ENCODE data around the gene EPS8L3. TPM values are rescaled to one million over a fixed set of nuclear protein-coding genes. Genes with fewer than 3 reads are reported as not detected.

EPS8L3 gene
- total and polyA plus RNA-seq, 9 of the 15 experiments (the other 6 are each of a cell fraction or from before 2014, with no cell fraction given): 0.09 to 0.42 (median 0.14) TPM; not detected in 5

DNA sequence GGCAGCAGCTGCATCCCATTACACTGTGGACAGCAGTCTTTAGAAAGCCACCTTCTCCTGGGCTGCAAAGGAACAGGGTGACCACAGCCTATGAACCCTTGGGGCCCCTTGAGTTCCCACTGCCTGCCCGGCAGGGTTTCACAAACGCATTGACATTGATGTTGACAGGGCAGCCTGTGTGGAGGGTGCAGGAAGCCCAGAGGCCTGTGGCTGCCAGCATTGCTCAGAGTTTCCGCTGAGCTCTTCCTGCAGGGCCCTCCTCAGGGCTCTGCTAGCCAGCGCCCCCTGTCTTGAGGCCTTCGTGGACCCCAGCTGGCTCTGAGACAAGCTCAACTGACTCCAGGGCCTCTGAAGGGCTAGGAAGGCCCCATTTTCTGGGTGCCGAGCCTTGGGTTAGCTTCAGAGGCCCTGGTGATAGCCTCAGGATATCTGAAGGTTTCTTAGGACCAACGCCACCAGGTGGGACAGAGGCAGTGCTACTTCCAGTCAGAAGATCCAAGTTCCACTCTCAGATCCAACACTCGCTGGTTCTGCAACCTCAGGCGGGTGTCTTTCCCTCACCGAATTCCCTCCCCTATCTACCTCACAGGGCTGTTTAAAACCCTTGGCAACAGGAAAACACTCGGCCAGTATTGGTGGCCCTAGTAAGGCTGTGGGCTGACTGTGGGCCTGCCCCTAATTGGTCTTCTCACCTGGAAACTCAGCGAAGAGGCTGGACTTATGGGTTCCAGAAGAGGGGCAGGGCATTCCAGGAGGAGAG lies 27.2 kb upstream of the EPS8L3 start (continued):
- TF ChIP-seq SMARCE1 (IDR thresholded peaks at IDR 0.05): no peak; the same call in 1 of the 2 replicates
- TF ChIP-seq, protein P1, sequence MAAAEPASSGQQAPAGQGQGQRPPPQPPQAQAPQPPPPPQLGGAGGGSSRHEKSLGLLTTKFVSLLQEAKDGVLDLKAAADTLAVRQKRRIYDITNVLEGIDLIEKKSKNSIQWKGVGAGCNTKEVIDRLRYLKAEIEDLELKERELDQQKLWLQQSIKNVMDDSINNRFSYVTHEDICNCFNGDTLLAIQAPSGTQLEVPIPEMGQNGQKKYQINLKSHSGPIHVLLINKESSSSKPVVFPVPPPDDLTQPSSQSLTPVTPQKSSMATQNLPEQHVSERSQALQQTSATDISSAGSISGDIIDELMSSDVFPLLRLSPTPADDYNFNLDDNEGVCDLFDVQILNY (CRISPR knock-in tag; IDR thresholded peaks at IDR 0.05): 0 out of 2 replicates have a peak, but pooled peaks have one; percentile 75
- TF ChIP-seq, protein P2, sequence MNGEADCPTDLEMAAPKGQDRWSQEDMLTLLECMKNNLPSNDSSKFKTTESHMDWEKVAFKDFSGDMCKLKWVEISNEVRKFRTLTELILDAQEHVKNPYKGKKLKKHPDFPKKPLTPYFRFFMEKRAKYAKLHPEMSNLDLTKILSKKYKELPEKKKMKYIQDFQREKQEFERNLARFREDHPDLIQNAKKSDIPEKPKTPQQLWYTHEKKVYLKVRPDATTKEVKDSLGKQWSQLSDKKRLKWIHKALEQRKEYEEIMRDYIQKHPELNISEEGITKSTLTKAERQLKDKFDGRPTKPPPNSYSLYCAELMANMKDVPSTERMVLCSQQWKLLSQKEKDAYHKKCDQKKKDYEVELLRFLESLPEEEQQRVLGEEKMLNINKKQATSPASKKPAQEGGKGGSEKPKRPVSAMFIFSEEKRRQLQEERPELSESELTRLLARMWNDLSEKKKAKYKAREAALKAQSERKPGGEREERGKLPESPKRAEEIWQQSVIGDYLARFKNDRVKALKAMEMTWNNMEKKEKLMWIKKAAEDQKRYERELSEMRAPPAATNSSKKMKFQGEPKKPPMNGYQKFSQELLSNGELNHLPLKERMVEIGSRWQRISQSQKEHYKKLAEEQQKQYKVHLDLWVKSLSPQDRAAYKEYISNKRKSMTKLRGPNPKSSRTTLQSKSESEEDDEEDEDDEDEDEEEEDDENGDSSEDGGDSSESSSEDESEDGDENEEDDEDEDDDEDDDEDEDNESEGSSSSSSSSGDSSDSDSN (IDR thresholded peaks at IDR 0.05; ENCODE audit: borderline replicate concordance in 1 of 2, low read depth in 2 of 2, low read length in 2 of 2): 0 out of 4 replicates have a peak, but pooled peaks of 1 of the 2 experiments have one; percentile 30
- 0 out of 4 replicates have a peak, but pooled peaks of 1 of the 2 experiments have one; percentile 11 for TF ChIP-seq FOXK2 (conservative IDR thresholded peaks at IDR 0.05 in 1 of 2, IDR thresholded peaks at IDR 0.05 in 1 of 2; ENCODE audit: low read depth in 2 of 2)
- peak; percentile 10; the same call in 1 of the 2 replicates for TF ChIP-seq CEBPB (tag; IDR thresholded peaks at IDR 0.05)
- TF ChIP-seq MLLT1 (IDR thresholded peaks at IDR 0.05): peak in 1 of 2 experiments; percentile 32; a peak in 1 of 4 replicates
- TF ChIP-seq ZNF511 (CRISPR knock-in tag; IDR thresholded peaks at IDR 0.05): 0 out of 2 replicates have a peak, but pooled peaks have one; percentile 27
- peak; percentile 72 for TF ChIP-seq GABPA (tag; conservative IDR thresholded peaks at IDR 0.05; ENCODE audit: low read depth)
- peak in 1 of 2 experiments; percentile 72; a peak in 2 of 4 replicates for TF ChIP-seq MAZ (CRISPR knock-in tag; conservative IDR thresholded peaks at IDR 0.05 in 1 of 2, IDR thresholded peaks at IDR 0.05 in 1 of 2)
- no peak for TF ChIP-seq ETV6 (IDR thresholded peaks at IDR 0.05; ENCODE audit: borderline replicate concordance in 1 of 2, low read depth in 2 of 2, low read length in 1 of 2)
- no peak for TF ChIP-seq ETV6 (CRISPR knock-in tag; IDR thresholded peaks at IDR 0.05; ENCODE audit: borderline replicate concordance)
- 0 out of 2 replicates have a peak, but pooled peaks have one; percentile 29 for TF ChIP-seq NR2C2 (CRISPR knock-in tag; IDR thresholded peaks at IDR 0.05)
- TF ChIP-seq NR2C2 (tag; IDR thresholded peaks at IDR 0.05): 0 out of 2 replicates have a peak, but pooled peaks have one; percentile 19
- TF ChIP-seq, protein P3, sequence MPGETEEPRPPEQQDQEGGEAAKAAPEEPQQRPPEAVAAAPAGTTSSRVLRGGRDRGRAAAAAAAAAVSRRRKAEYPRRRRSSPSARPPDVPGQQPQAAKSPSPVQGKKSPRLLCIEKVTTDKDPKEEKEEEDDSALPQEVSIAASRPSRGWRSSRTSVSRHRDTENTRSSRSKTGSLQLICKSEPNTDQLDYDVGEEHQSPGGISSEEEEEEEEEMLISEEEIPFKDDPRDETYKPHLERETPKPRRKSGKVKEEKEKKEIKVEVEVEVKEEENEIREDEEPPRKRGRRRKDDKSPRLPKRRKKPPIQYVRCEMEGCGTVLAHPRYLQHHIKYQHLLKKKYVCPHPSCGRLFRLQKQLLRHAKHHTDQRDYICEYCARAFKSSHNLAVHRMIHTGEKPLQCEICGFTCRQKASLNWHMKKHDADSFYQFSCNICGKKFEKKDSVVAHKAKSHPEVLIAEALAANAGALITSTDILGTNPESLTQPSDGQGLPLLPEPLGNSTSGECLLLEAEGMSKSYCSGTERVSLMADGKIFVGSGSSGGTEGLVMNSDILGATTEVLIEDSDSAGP (CRISPR knock-in tag; IDR thresholded peaks at IDR 0.05): peak; percentile 23; the same call in 1 of the 2 replicates
